Stimulated activated CD4-positive, alpha-beta T cell treated with anti-CD3 and anti-CD28 coated beads, Interleukin-2, amount 100 ng/mL, for 24 hours (primary cell): ENCODE results near the gene XRCC5.
A peak's percentile ranks its signal among the peaks of the same experiment; 100 is the strongest.
"Not testable (repeated sequence)": the region's sequence is repeated elsewhere in the genome, so short reads cannot be mapped to it uniquely, and the experiment has no call there.

Experiments used
- DNase-seq, 2 donors: peaks; one replicate each; pipeline ENCODE4 v3.0.0-alpha.2; 2020

The XRCC5 gene

DNA sequence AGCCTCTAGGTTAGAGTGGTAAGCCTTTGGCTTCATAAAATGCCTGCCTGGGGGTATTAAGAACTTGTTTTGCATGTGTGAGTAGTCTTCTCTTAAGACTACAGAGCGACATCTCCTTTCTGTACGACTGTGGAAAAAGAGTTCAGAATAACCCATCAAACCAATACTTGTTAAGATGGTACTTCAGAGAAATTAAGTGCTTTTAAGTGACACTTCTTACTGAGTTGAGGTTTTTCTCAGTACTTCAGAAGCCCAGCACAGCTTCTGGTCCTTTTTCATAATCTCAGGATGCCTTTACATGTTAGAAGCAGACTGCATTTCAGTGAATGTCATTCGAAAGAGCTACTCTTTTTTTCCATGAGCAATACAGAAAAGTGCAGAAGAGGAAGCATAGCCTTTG is 10.8 kb downstream of the XRCC5 start:
- DNase-seq = no peak

GRCh38 chr2:216121255-216121654 is 12.1 kb downstream of the XRCC5 start:
- DNase-seq = no peak

DNA sequence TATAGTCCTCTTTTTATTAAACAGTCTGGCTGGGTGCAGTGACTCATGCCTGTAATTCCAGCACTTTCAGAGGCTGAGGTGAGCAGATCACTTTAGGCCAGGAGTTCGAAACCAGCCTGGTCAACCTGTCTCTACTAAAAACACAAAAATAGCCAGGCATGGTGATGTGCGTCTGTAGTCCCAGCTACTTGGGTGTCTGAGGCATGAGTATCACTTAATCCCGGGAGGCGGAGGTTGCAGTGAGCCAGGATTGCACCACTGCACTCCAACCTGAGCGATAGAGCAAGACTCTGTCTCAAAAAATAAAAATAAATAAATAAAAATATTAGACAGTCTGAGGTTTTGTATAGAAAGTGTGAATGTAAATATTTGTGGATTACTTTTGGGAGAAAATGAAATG is 17.8 kb downstream of the XRCC5 start:
- no peak for DNase-seq

DNA sequence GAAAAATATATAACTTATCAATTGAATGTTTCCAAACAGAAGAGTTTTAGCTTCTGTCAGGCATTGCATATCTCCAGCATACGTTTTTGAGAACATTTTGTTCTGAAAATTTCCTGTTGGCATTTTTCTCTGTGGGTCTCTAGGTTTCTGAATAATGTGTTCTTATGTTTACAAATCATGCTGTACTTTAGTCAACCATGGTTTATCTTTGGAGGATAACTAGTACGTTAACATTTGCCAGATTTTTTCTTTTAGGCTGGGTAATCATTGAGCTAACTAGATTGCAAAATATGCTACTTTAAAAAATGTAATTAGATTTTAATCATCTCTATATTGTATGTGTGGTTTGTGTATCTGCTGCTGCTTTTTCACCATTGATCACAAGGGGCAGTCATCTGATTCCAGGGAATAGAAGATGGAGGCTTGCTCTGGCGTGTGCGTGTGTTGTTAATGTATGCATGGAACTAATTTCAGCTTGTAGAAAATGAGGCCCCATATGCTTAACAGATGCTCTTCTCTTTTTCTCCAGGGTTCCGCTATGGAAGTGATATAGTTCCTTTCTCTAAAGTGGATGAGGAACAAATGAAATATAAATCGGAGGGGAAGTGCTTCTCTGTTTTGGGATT is 21.3 kb downstream of the XRCC5 start:
- DNase-seq = no peak

DNA sequence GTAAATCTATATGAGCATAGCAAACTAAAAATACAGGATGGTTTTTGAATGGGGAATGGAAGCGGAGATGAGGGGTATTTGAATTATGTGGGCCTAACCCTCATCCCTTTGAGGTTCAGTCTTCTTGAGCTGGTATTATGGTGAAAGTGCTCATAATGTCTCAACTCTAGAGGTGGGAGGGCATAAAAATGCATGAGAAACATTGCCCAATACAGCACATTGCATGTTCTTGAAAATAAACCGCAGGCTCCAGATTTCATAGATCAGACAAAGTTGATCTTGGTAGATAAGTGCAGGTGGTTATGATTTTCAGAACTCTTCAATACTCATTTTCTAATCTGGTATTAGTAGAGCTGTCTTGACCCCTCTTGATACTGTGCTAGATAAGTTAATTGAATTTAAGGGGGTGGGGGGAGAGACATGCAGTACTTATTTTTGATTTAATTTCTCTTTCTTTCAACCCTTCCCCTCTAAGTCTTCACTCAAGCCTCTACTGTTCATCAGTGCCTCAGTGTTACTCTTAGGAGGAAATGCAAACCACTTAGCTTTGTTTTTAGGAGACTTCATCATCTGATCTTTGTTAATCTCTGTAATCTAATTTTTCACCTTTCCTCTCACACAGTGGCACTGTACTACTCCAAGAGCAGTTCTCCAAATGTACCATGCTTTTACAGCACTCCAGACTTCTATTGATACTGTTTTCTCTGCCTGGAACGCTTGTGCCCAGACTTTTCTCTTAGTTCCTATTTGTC is 22.2 kb downstream of the XRCC5 start:
- no peak for DNase-seq

DNA sequence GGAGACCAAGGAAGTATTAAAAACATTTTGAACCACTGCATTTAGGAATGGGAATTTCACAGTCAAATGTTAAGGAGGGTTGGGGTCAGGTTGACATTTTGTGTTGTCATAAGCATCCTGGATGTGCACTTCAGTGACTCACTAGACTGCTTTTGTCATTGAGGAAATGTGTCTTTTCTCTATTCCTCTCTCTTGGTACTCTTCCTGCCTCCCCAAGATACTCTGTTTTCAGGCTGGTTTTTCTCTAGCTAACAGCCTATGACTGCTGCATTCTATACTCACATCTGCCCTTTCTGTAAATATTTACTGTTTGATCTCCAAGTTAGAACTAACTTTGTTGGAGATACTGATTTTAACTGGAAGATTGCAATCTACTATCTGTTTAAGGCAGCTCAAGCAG is 23.4 kb downstream of the XRCC5 start:
- no peak for DNase-seq

- no peak for DNase-seq
Observed at GRCh38 chr2:216133397-216133796, 24.2 kb downstream of the XRCC5 start.

DNA sequence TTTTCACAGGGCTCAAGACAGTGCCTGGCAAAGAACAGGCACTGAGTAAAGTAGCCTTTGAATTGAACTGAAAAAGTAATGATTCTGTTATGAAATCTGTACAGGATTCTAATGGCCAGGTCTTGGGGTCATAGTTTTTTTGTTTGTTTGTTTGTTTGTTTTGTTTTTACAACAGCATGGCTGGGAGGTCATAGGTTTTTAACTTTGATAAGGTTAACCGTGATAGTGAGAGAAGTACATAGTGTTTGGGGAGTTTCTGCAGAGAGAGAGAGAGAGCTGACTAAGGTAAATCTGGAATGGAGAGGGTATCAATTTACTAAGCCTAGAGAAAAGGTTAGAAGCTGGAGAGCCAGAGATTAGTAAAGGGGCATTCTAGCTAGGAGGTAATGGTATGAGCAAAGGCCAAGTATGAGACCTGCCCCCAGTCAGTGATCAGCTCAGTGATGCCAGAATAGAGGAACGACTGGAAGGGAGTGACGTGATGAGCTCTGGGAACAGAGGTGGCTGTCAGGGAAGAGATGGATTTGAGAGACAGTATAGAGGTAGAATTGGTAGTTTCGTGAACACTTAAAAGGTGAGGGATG is 25.9 kb downstream of the XRCC5 start:
- no peak for DNase-seq

GRCh38 chr2:216139884-216140283 is 30.7 kb downstream of the XRCC5 start:
- no peak for DNase-seq

GRCh38 chr2:216141516-216141915 is 32.4 kb downstream of the XRCC5 start:
- not testable (repeated sequence) for DNase-seq

GRCh38 chr2:216142540-216142939 is 33.4 kb downstream of the XRCC5 start:
- DNase-seq = peak in 1 of 2 donors; percentile 14

GRCh38 chr2:216144372-216144771 is 35.2 kb downstream of the XRCC5 start:
- no peak for DNase-seq

DNA sequence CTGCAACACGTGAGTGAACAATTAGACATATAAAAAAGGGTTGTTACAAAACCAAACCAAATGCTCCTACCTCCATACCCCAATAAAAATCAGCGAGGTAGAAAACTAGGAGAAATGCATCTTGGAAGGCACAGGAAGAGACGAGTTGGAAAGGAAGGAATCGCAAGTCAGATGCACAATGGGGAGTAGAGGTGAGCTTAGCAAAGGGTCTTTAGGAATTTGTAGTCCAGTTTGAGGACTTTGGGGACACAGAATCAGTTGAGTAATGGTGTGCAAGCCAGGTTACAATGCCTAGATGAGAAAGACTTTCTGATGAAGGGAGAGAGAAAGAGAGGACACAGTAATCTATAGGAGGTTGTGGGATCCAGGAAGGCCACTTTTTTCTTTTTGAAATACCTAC is 35.7 kb downstream of the XRCC5 start:
- no peak for DNase-seq

DNA sequence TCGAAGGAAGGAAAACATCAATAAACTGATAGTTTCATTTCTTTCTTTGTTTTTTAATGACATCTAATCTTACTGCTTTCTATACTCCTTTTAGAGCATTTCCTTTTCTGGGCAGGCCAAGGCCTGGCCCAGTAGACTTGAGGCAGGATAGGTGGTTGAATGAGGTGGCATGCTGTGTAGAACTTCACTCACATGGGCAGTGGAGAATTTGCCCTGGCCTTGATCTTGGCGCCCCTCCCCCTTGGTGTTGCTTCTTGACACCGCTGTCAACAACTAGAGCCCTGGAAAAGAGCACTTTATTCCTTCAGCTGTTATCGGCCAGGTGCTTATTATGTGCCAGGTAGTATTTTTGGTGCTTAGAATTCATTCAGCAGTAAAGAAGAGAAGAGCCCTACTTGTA is 37.4 kb downstream of the XRCC5 start:
- DNase-seq = no peak

GRCh38 chr2:216147172-216148131 is 38.3 kb downstream of the XRCC5 start:
- DNase-seq = no peak

DNA sequence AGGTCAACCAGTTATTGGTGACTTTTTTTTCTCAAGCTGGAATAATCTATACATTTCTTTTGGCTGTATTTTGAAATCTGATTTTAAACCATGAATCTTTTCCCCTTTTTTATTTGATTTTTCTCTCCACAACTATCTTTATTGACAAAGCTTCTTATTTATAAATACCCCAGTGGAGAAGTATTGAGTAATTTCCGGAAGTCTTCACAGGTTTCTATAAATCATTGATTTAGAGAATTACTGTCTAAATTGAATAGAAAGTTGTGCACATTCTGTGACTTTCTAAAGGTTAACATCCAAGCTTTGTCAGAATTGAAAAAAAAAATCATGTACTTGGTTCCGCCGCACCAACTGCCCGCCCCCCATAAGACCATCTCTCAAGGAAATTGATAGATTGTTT is 39.8 kb downstream of the XRCC5 start:
- no peak for DNase-seq

- DNase-seq = no peak
Observed at GRCh38 chr2:216149741-216150140, 40.6 kb downstream of the XRCC5 start.

DNA sequence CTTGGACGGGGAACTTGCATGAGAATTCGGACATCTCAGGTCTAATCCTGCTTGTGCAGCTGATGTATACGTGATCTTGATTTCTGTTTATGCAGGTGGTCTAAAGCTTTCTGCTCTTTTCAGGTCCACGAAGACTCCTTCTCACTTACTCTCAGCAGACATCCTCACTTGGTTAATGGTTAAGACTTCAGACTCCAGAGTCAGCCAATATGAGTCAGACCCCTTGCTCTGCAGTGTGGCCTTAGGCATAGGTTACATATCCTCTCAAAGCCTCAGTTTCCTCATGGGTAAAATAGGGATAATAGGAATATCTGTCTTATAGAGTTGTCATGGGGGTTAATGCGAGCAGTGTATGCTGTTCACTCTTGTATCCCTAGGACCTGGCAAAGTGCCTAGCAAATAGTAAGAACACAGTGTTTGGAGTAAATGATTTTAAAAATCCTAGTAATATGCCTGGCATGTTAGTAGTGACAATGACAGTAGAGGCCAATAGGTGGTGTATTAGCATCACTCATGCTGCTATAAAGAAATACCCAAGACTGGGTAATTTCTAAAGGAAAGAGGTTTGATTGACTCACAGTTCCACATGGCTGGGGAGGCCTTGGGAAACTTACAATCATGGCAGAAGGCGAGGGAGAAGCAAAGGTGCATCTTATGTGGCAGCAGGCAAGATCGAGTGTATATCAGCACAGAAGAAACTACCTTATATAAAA is 42.3 kb downstream of the XRCC5 start:
- DNase-seq = no peak

- DNase-seq = no peak
Observed at GRCh38 chr2:216155954-216156353, 46.8 kb downstream of the XRCC5 start.

- DNase-seq = no peak
Observed at GRCh38 chr2:216156822-216157221, 47.7 kb downstream of the XRCC5 start.

DNA sequence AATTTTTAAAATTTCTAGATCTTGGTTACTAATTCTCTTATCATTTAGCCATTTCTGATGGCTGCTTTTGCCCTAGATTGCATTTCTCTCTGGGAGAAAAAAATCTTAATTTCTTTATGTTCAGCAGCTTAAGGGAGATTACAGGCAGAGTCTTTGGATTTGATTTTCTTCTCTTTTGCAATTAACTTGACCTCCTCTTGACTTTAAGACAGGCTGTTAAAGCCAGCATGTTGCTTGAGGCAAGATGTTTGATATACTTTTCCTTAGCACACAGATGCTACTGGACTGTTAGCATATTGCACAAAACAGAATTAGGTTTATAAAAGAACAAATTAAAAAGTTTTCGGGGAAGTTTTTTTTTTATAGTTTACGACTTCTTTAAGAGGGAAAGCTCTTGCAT is 50.0 kb downstream of the XRCC5 start:
- no peak for DNase-seq

GRCh38 chr2:216159646-216160045 is 50.5 kb downstream of the XRCC5 start:
- no peak for DNase-seq

- no peak for DNase-seq
Observed at GRCh38 chr2:216160786-216161185, 51.6 kb downstream of the XRCC5 start.
